H1 (cell line): ENCODE results near the gene GABRE. TPM values are rescaled to one million over a fixed set of nuclear protein-coding genes. Genes with fewer than 3 reads are reported as not detected.

Experiments
- E2F6 ChIP-seq: IDR thresholded peaks from 2 replicates; pipeline ENCODE4 v1.6.1; 2012; ENCODE audit warnings: inconsistent platforms
- EP300 ChIP-seq, 2 experiments: IDR thresholded peaks; 1 replicate in 1 of 2; 2 replicates in 1 of 2; pipeline ENCODE4 v1.6.1; 2011 to 2012; ENCODE audit warnings: low read depth in 2 of 2, low read length in 2 of 2, mild to moderate bottlenecking in 2 of 2, borderline replicate concordance in 1 of 2, inconsistent platforms in 1 of 2, moderate library complexity in 1 of 2
- RFX5 ChIP-seq: IDR thresholded peaks from 2 replicates; pipeline ENCODE4 v1.6.1; 2011; ENCODE audit warnings: low read depth, low read length, improper control_type of control experiment, borderline replicate concordance
- TAF1 ChIP-seq: IDR thresholded peaks from 2 replicates; pipeline ENCODE4 v1.6.1; 2011; ENCODE audit warnings: mild to moderate bottlenecking, low read depth, low read length
- ZNF274 ChIP-seq: IDR thresholded peaks from 2 replicates; pipeline ENCODE4 v1.7.0; 2012; ENCODE audit warnings: low read length, borderline replicate concordance; ENCODE audit errors: extremely low read depth
- polyA plus RNA-seq, 7 experiments: library from polyadenylated mRNA; depleted of rRNA in 3 of 7; stranded (reverse) in 5 of 7; unstranded in 2 of 7; fragments of >200 nt in 5 of 7; fragments of 200-250 nt in 2 of 7; gene quantifications; 1 replicate in 5 of 7; 2 replicates in 1 of 7; 4 replicates in 1 of 7; pipeline versions ENCODE4 v1.2.1 to v1.2.3, GENCODE V29; 2011 to 2013; ENCODE audit warnings: missing spikeins in 2 of 7, mixed read lengths in 2 of 7
- total RNA-seq: library from RNA; stranded (reverse); fragmentation: NEBNext Ultra II Directional; extraction: Animal tissue kit (Norgen Biotek cat#: 25700); gene quantifications from 2 replicates; pipeline ENCODE4 v1.2.1, GENCODE V29; 2021

GABRE gene
- total and polyA plus RNA-seq, 2 of the 8 experiments (the other 6 are each of a cell fraction or from before 2014, with no cell fraction given) = 5.5 to 7.0 TPM

- no peak for TF ChIP-seq EP300 (IDR thresholded peaks at IDR 0.05; ENCODE audit: borderline replicate concordance in 1 of 2, low read depth in 2 of 2, low read length in 2 of 2)
- TF ChIP-seq RFX5 = no peak
- TF ChIP-seq ZNF274 = no peak
- no peak for TF ChIP-seq E2F6
- no peak for TF ChIP-seq TAF1
- TF ChIP-seq, all 59 proteins: peak for 0
These were observed 52.6 kb downstream of the GABRE start (continued) for GRCh38 chrX:151921866-151922265.
